ENCODE measurements around the gene ZSWIM3.
"Not testable (repeated sequence)": the region's sequence is repeated elsewhere in the genome, so short reads cannot be mapped to it uniquely, and the experiment has no call there.

The ZSWIM3 gene

DNA sequence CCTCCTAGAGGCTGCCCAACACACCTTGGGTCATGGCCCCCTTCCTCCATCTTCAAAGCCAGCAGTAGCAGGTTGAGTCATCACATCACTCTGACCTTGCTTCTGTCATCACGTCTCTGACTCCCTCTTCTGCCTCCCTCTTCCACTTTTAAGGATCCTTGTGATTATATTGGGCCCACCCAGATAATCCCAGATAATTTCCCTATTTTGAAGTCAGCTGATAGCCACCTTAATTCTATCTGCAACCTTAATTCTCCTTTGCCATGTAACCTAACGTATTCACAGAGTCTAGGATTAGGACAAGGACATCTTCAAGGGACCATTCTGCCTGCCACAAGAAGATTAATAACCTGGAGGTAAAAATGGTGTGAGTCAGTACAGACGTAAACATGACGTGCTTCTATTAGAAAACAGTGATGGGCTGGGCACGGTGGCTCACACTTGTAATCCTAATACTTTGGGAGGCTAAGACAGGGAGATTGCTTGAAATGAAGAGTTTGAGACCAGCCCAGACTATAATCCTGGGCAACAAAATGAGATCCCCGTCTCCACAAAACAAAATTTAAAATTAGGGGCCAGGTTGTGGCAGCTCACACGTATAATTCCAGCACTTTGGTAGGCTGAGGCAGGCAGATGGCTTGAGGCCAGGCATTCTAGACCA is 3.3 kb downstream of the ZSWIM3 start:
- WGBS, 2 experiments, result 87 to 90% methylated on average over 7 of the region's 7 CpGs
- H3K27me3 ChIP-seq (ENCODE audit: control insufficient read depth, insufficient read depth, low read length, poor library complexity, severe bottlenecking), result no peaks in the 10 kb centered on the region
- no peak overlapping the region for H3K27ac ChIP-seq (ENCODE audit: insufficient read depth, low read depth, low read length, poor library complexity, severe bottlenecking)
- no peak overlapping the region for H3K4me3 ChIP-seq (ENCODE audit: insufficient read depth, low read depth, low read length)
- H3K4me1 ChIP-seq (ENCODE audit: control insufficient read depth, insufficient read depth, low read length), result peaks cover 3% of the 10 kb centered on the region
- no peaks in the 10 kb centered on the region for H3K36me3 ChIP-seq (ENCODE audit: control insufficient read depth, insufficient read depth, low read length)
- no peaks in the 10 kb centered on the region for H3K9me3 ChIP-seq (ENCODE audit: control insufficient read depth, low read length)

- no peak overlapping the region for H3K4me3 ChIP-seq (ENCODE audit: insufficient read depth, low read depth, low read length)
- H3K9me3 ChIP-seq (ENCODE audit: control insufficient read depth, low read length), result no peaks in the 10 kb centered on the region
- H3K4me1 ChIP-seq (ENCODE audit: control insufficient read depth, insufficient read depth, low read length), result peaks cover 3% of the 10 kb centered on the region
- no peaks in the 10 kb centered on the region for H3K36me3 ChIP-seq (ENCODE audit: control insufficient read depth, insufficient read depth, low read length)
- no peak overlapping the region for H3K27ac ChIP-seq (ENCODE audit: insufficient read depth, low read depth, low read length, poor library complexity, severe bottlenecking)
- H3K27me3 ChIP-seq (ENCODE audit: control insufficient read depth, insufficient read depth, low read length, poor library complexity, severe bottlenecking), result no peaks in the 10 kb centered on the region
- 91 to 96% methylated on average over 7 of the region's 7 CpGs for whole genome bisulfite sequencing, 2 experiments
Observed at GRCh38 chr20:45861221-45862075, 4.0 kb downstream of the ZSWIM3 start.

DNA sequence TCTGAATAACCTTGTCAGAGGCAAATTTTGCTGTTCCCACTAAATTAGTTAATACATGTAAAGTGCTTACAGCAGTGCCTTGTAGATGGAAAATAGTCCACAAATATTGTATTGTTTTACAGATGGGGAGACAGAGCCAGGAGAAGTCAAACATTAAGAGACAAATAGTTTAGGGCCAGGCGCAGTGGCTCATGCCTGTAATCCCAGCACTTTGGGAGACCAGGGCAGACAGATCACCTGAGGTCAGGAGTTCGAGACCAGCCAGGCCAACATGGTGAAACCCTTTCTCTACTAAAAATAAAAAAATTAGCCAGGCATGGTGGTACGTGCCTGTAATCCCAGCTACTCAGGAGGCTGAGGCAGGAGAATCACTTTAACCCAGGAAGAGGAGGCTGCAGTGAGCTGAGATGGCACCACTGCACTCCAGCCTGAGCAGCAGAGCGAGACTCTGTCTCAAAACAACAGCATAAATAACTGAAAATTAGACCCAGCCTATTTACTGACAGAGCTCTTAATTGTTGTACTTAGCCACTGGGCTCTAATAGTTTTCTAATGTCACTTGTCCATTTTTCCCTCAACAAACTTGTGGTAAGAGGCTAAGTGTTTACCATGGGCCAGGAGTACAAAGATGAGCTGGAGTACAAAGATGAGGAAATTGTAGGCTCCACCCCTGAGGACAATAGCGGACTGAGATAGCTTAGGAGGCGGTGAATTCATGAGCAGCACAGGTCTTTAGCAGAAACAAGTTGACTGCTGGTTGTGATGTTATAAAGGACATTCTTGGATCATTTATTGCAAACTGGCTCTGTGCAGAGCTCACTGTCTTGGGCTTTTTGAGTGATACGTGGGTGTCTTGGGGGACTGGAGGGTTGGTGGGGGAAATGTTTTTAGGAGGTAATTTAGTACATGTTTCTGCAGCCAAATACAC is 6.4 kb downstream of the ZSWIM3 start:
- H3K27me3 ChIP-seq (ENCODE audit: control insufficient read depth, insufficient read depth, low read length, poor library complexity, severe bottlenecking), result no peaks in the 10 kb centered on the region
- no peaks in the 10 kb centered on the region for H3K36me3 ChIP-seq (ENCODE audit: control insufficient read depth, insufficient read depth, low read length)
- H3K4me3 ChIP-seq (ENCODE audit: insufficient read depth, low read depth, low read length), result no peak overlapping the region
- H3K9me3 ChIP-seq (ENCODE audit: control insufficient read depth, low read length), result no peaks in the 10 kb centered on the region
- H3K27ac ChIP-seq (ENCODE audit: insufficient read depth, low read depth, low read length, poor library complexity, severe bottlenecking), result no peak overlapping the region
- no peaks in the 10 kb centered on the region for H3K4me1 ChIP-seq (ENCODE audit: control insufficient read depth, insufficient read depth, low read length)
- WGBS, 2 experiments, result 89 to 91% methylated on average over 7 of the region's 7 CpGs

DNA sequence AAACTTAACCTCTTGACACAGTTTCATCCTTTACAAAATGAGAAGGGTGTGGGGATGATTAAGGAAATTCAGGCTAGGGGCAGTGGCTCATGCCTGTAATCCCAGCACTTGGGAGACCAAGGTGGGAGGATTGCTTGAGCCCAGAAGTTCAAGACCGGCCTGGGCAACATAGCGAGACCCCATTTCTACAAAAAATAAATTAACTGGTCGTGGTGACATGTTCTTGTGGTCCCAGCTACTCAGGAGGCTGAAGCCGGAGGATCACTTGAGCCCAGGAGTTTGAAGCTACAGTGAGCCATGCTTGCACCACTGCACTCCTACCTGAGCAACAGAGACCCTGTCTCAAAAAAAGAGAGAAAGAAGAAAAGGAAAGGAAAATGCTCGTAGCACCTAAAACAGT is 9.0 kb downstream of the ZSWIM3 start:
- Histone ChIP-seq H3K4me1 (ENCODE audit: control insufficient read depth, insufficient read depth, low read length) (no peaks in the 10 kb centered on the region), H3K27me3 (ENCODE audit: control insufficient read depth, insufficient read depth, low read length, poor library complexity, severe bottlenecking) (no peaks in the 10 kb centered on the region), H3K27ac (ENCODE audit: insufficient read depth, low read depth, low read length, poor library complexity, severe bottlenecking) (no peak overlapping the region), H3K36me3 (ENCODE audit: control insufficient read depth, insufficient read depth, low read length) (no peaks in the 10 kb centered on the region), H3K4me3 (ENCODE audit: insufficient read depth, low read depth, low read length) (no peak overlapping the region), H3K9me3 (ENCODE audit: control insufficient read depth, low read length) (no peaks in the 10 kb centered on the region)
- 92% methylated on average over 5 of the region's 5 CpGs for WGBS, 2 experiments

- Histone ChIP-seq H3K27me3 (ENCODE audit: control insufficient read depth, insufficient read depth, low read length, poor library complexity, severe bottlenecking) (no peaks in the 10 kb centered on the region), H3K36me3 (ENCODE audit: control insufficient read depth, insufficient read depth, low read length) (no peaks in the 10 kb centered on the region), H3K4me3 (ENCODE audit: insufficient read depth, low read depth, low read length) (no peak overlapping the region), H3K27ac (ENCODE audit: insufficient read depth, low read depth, low read length, poor library complexity, severe bottlenecking) (no peak overlapping the region), H3K4me1 (ENCODE audit: control insufficient read depth, insufficient read depth, low read length) (no peaks in the 10 kb centered on the region), H3K9me3 (ENCODE audit: control insufficient read depth, low read length) (no peaks in the 10 kb centered on the region)
- 90 to 92% methylated on average over 6 of the region's 6 CpGs for WGBS, 2 experiments
Observed at GRCh38 chr20:45867136-45867818, 9.9 kb downstream of the ZSWIM3 start.

DNA sequence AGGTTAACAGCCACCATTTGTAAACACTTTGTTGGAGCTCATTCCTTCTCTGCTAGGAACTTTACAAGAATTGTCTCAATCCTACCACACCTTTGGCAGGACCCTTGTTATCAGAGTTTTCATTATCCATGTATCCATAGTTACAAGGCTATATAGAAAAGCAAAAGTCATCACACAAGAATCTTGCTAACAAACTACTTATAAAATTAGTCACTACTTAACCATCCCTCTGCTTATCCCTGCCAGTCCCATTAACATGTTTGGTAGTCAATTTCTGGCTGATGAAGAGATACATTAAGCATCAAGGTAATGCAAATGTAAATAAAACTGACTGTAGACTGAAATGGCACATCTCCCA is 10.4 kb downstream of the ZSWIM3 start:
- Histone ChIP-seq H3K27ac (ENCODE audit: insufficient read depth, low read depth, low read length, poor library complexity, severe bottlenecking) (no peak overlapping the region), H3K27me3 (ENCODE audit: control insufficient read depth, insufficient read depth, low read length, poor library complexity, severe bottlenecking) (no peaks in the 10 kb centered on the region), H3K9me3 (ENCODE audit: control insufficient read depth, low read length) (no peaks in the 10 kb centered on the region), H3K4me3 (ENCODE audit: insufficient read depth, low read depth, low read length) (no peak overlapping the region), H3K36me3 (ENCODE audit: control insufficient read depth, insufficient read depth, low read length) (no peaks in the 10 kb centered on the region), H3K4me1 (ENCODE audit: control insufficient read depth, insufficient read depth, low read length) (no peaks in the 10 kb centered on the region)

- Histone ChIP-seq H3K27ac (ENCODE audit: insufficient read depth, low read depth, low read length, poor library complexity, severe bottlenecking) (no peak overlapping the region), H3K27me3 (ENCODE audit: control insufficient read depth, insufficient read depth, low read length, poor library complexity, severe bottlenecking) (no peaks in the 10 kb centered on the region), H3K4me3 (ENCODE audit: insufficient read depth, low read depth, low read length) (no peak overlapping the region), H3K36me3 (ENCODE audit: control insufficient read depth, insufficient read depth, low read length) (no peaks in the 10 kb centered on the region), H3K9me3 (ENCODE audit: control insufficient read depth, low read length) (no peaks in the 10 kb centered on the region), H3K4me1 (ENCODE audit: control insufficient read depth, insufficient read depth, low read length) (no peaks in the 10 kb centered on the region)
- 85 to 94% methylated on average over 4 of the region's 4 CpGs for WGBS, 2 experiments
Observed at GRCh38 chr20:45872626-45873025, 15.2 kb downstream of the ZSWIM3 start.

GRCh38 chr20:45873409-45874103 is 16.1 kb downstream of the ZSWIM3 start:
- 82 to 100% methylated on average over 1 of the region's 1 CpG for WGBS, 2 experiments
- Histone ChIP-seq H3K4me1 (ENCODE audit: control insufficient read depth, insufficient read depth, low read length) (no peaks in the 10 kb centered on the region), H3K27me3 (ENCODE audit: control insufficient read depth, insufficient read depth, low read length, poor library complexity, severe bottlenecking) (no peaks in the 10 kb centered on the region), H3K27ac (ENCODE audit: insufficient read depth, low read depth, low read length, poor library complexity, severe bottlenecking) (no peak overlapping the region), H3K9me3 (ENCODE audit: control insufficient read depth, low read length) (no peaks in the 10 kb centered on the region), H3K4me3 (ENCODE audit: insufficient read depth, low read depth, low read length) (no peak overlapping the region), H3K36me3 (ENCODE audit: control insufficient read depth, insufficient read depth, low read length) (no peaks in the 10 kb centered on the region)

DNA sequence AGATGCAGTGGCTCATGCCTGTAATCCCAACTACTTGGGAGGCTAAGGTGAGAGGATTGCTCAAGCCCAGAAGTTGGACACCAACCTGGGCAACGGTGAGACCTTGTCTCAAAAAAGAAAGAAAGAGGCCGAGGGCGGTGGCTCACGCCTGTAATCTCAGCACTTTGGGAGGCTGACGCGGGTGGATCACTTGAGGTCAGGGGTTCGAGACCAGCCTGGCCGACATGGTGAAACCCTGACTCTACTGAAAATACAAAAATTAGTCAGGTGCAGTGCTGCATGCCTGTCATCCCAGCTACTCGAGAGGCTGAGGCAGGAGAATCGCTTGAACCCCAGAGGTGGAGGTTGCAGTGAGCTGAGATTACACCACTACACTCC is 16.7 kb downstream of the ZSWIM3 start:
- H3K27me3 ChIP-seq (ENCODE audit: control insufficient read depth, insufficient read depth, low read length, poor library complexity, severe bottlenecking); H3K4me3 ChIP-seq (ENCODE audit: insufficient read depth, low read depth, low read length); H3K9me3 ChIP-seq (ENCODE audit: control insufficient read depth, low read length); H3K36me3 ChIP-seq (ENCODE audit: control insufficient read depth, insufficient read depth, low read length); H3K27ac ChIP-seq (ENCODE audit: insufficient read depth, low read depth, low read length, poor library complexity, severe bottlenecking); H3K4me1 ChIP-seq (ENCODE audit: control insufficient read depth, insufficient read depth, low read length): not testable (repeated sequence)
- 94 to 96% methylated on average over 10 of the region's 10 CpGs for WGBS, 2 experiments

Measured in ectodermal cell (in vitro differentiated cells).